HG02938 (cell line): ENCODE data around the gene SRSF9.

Source experiments
- ATAC-seq: cut with Tn5 transposase; IDR thresholded peaks from one replicate; pipeline ENCODE4 v1.9.1; 2021; ENCODE audit warnings: mild to moderate bottlenecking, moderate library complexity; ENCODE audit not compliant: unreplicated experiment

The SRSF9 gene

GRCh38 chr12:120413901-120414695 is 55.5 kb downstream of the SRSF9 start:
- ATAC-seq = no peak

GRCh38 chr12:120412421-120412820 is 57.1 kb downstream of the SRSF9 start:
- ATAC-seq = no peak
